Breast epithelium (tissue), 4 donors: ENCODE data around the gene R3HDM4. TPM values are rescaled to one million over a fixed set of nuclear protein-coding genes. Genes with fewer than 3 reads are reported as not detected.

Experiments
- DNase-seq, 2 donors: peaks; one replicate each; pipeline ENCODE4 v3.0.0-alpha.2; 2019; ENCODE audit warnings: low spot score in 2 of 2
- H3K27ac ChIP-seq, 2 donors: fragments of 200-600 bp; sonication (generic) in 1 of 2; one replicate each; pipeline ENCODE4 v1.5.1; 2016 to 2019; ENCODE audit warnings: mild to moderate bottlenecking in 1 of 2
- H3K27me3 ChIP-seq, 2 donors: fragments of 200-600 bp; sonication (generic) in 1 of 2; one replicate each; pipeline versions ENCODE4 v1.5.1 to v1.6.0; 2017 to 2019; ENCODE audit warnings: control low read depth in 1 of 2, mild to moderate bottlenecking in 1 of 2
- H3K36me3 ChIP-seq: fragments of 200-600 bp; one replicate; pipeline ENCODE4 v1.5.1; 2019
- H3K4me1 ChIP-seq, 2 donors: fragments of 200-600 bp; sonication (generic); one replicate each; pipeline ENCODE4 v1.5.1; 2016 to 2019; ENCODE audit warnings: control low read depth in 1 of 2
- H3K4me3 ChIP-seq, 3 donors: fragments of 200-600 bp; sonication (generic); 1 replicate in 2 of 3; 2 replicates in 1 of 3; pipeline ENCODE4 v1.5.1; 2016 to 2019; ENCODE audit warnings: mild to moderate bottlenecking in 3 of 3, moderate library complexity in 2 of 3
- H3K9me3 ChIP-seq, 2 donors: fragments of 200-600 bp; sonication (generic) in 1 of 2; one replicate each; pipeline ENCODE4 v1.5.1; 2016 to 2019; ENCODE audit warnings: control low read depth in 1 of 2
- CTCF ChIP-seq, 3 donors: fragments of 450-650 bp; IDR thresholded peaks; one replicate each; pipeline ENCODE4 v1.5.1; 2016 to 2017; ENCODE audit warnings: antibody characterized with exemption in 3 of 3, mild to moderate bottlenecking in 3 of 3, moderate library complexity in 3 of 3
- POLR2A ChIP-seq: fragments of 450-650 bp; IDR thresholded peaks from one replicate; pipeline ENCODE4 v1.6.1; 2016; ENCODE audit warnings: antibody characterized with exemption, mild to moderate bottlenecking, moderate library complexity
- POLR2AphosphoS5 ChIP-seq, 3 donors: sonication (generic); formaldehyde crosslinking; IDR thresholded peaks; one replicate each; pipeline ENCODE4 v1.6.1; 2017; ENCODE audit warnings: antibody characterized with exemption in 3 of 3
- intact Hi-C: fragments of 100-400 bp; cut with DNase I; formaldehyde crosslinking; loops from one replicate; pipeline ENCODE4 v1.15.1; 2023; ENCODE audit warnings: low total_unique reads
- total RNA-seq, 3 donors: library from RNA; depleted of rRNA; stranded (reverse); fragments of >200 nt; gene quantifications; one replicate each; pipeline ENCODE4 v1.1.0, GENCODE V29; 2016

Gene R3HDM4
- total RNA-seq, 3 donors from 2014 or later: 31.8 to 41.6 (median 41.0) TPM

GRCh38 chr19:887599-887998, 25.4 kb downstream of the R3HDM4 start:
- Histone ChIP-seq H3K36me3 (no peaks in the 10 kb centered on the region), H3K27ac (no peak overlapping the region), H3K4me1 (no peaks in the 10 kb centered on the region), H3K4me3 (no peak overlapping the region), H3K27me3 (no peaks in the 10 kb centered on the region), H3K9me3 (no peaks in the 10 kb centered on the region)
- intact Hi-C loops: no loop called here
- DNase-seq: no peak
- TF ChIP-seq CTCF (IDR thresholded peaks at IDR 0.05) (no peak), POLR2A (no peak), POLR2AphosphoS5 (IDR thresholded peaks at IDR 0.05) (no peak)

GRCh38 chr19:887072-887471, 25.9 kb downstream of the R3HDM4 start:
- H3K36me3 ChIP-seq: no peaks in the 10 kb centered on the region
- no peak for TF ChIP-seq POLR2A
- no peak for TF ChIP-seq POLR2AphosphoS5 (IDR thresholded peaks at IDR 0.05)
- no peak for TF ChIP-seq CTCF (IDR thresholded peaks at IDR 0.05)
- H3K27ac ChIP-seq: no peak overlapping the region
- H3K27me3 ChIP-seq: no peaks in the 10 kb centered on the region
- no peak for DNase-seq
- H3K4me1 ChIP-seq: no peaks in the 10 kb centered on the region
- no peak overlapping the region for H3K4me3 ChIP-seq
- intact Hi-C loops: no loop called here
- no peaks in the 10 kb centered on the region for H3K9me3 ChIP-seq

- H3K4me3 ChIP-seq: no peak overlapping the region
- no peaks in the 10 kb centered on the region for H3K36me3 ChIP-seq
- no peak for TF ChIP-seq POLR2A
- no peak for TF ChIP-seq POLR2AphosphoS5 (IDR thresholded peaks at IDR 0.05)
- TF ChIP-seq CTCF (IDR thresholded peaks at IDR 0.05): no peak
- H3K27ac ChIP-seq: no peak overlapping the region
- DNase-seq: no peak
- no peaks in the 10 kb centered on the region for H3K27me3 ChIP-seq
- intact Hi-C loops: no loop called here
- H3K9me3 ChIP-seq: no peaks in the 10 kb centered on the region
- no peaks in the 10 kb centered on the region for H3K4me1 ChIP-seq
Measured at GRCh38 chr19:885536-886224, 27.3 kb downstream of the R3HDM4 start.

GRCh38 chr19:884420-885211, 28.4 kb downstream of the R3HDM4 start:
- no peaks in the 10 kb centered on the region for H3K9me3 ChIP-seq
- no peaks in the 10 kb centered on the region for H3K36me3 ChIP-seq
- H3K4me1 ChIP-seq: no peaks in the 10 kb centered on the region
- intact Hi-C loops: no loop called here
- H3K4me3 ChIP-seq: no peak overlapping the region
- no peak overlapping the region for H3K27ac ChIP-seq
- no peak for DNase-seq
- no peak for TF ChIP-seq CTCF (IDR thresholded peaks at IDR 0.05)
- TF ChIP-seq POLR2A: no peak
- no peaks in the 10 kb centered on the region for H3K27me3 ChIP-seq

GRCh38 chr19:883661-884211, 29.3 kb downstream of the R3HDM4 start:
- no peak overlapping the region for H3K4me3 ChIP-seq
- no peak for DNase-seq
- H3K36me3 ChIP-seq: no peaks in the 10 kb centered on the region
- TF ChIP-seq POLR2A: no peak
- H3K9me3 ChIP-seq: no peaks in the 10 kb centered on the region
- no peaks in the 10 kb centered on the region for H3K27me3 ChIP-seq
- no peak overlapping the region for H3K27ac ChIP-seq
- H3K4me1 ChIP-seq: no peaks in the 10 kb centered on the region
- intact Hi-C loops: no loop called here
